Measurements from ENCODE around the gene GPR171. TPM values are rescaled to one million over a fixed set of nuclear protein-coding genes. Genes with fewer than 3 reads are reported as not detected.

GPR171 gene
- total RNA-seq, 1 experiment from 2014 or later = 0.17 TPM

DNA sequence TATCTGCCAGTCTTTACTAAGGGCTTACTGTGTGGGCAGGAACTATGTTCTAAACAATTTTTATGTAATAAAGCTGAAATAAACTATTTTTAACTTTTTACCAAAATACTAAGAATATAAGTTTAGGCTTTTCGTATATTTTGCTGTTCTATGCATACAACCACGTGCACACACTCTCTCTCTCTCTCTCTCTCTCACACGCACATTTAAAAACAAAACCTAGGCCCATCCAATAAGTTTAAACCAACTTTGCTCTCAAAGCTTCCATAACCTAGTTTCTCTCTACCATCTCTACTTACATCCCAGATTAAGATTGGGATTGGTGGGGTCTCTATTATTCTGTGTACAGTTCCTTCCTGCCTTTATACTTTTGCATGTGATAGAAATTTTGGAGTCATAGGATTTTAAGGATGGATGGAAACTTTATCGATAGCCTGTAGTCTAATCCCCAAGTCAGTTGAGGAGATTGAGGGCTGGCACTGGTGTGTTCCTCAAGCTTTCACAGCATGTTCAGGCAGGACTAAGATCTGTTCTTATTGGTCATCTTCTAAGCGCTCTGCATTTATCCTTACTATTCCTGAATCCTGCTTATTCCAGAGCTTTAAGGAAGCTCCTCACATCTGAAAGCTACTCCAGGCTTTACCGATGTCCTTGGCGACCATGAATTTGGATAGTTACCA is 1.8 kb downstream of the GPR171 start (continued):
- TF ChIP-seq, protein P1, sequence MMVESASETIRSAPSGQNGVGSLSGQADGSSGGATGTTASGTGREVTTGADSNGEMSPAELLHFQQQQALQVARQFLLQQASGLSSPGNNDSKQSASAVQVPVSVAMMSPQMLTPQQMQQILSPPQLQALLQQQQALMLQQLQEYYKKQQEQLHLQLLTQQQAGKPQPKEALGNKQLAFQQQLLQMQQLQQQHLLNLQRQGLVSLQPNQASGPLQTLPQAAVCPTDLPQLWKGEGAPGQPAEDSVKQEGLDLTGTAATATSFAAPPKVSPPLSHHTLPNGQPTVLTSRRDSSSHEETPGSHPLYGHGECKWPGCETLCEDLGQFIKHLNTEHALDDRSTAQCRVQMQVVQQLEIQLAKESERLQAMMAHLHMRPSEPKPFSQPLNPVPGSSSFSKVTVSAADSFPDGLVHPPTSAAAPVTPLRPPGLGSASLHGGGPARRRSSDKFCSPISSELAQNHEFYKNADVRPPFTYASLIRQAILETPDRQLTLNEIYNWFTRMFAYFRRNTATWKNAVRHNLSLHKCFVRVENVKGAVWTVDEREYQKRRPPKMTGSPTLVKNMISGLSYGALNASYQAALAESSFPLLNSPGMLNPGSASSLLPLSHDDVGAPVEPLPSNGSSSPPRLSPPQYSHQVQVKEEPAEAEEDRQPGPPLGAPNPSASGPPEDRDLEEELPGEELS (CRISPR knock-in tag; IDR thresholded peaks at IDR 0.05) = no peak
- TF ChIP-seq ZBTB21 (CRISPR knock-in tag; IDR thresholded peaks at IDR 0.05; ENCODE audit: borderline replicate concordance) (no peak), ZNF317 (CRISPR knock-in tag; IDR thresholded peaks at IDR 0.05; ENCODE audit: borderline replicate concordance, low read depth) (no peak)

DNA sequence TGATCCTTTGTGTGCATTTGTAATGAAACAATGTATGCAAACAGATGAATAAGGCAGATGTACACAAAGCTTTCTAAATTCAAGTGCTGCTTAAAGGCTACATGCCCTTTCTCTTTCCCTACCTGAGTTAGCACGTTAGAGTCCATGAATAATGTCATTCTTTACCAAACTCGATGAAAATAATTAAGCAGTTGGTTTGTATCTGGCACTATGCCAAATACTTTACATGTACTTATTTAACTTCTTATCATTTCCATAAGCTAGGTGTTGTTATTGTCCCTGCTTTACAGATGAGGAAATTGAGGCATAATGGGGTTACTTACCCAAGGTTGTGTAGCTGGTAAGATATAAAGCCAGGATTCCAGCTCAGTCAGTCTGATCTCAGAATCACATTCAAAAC is 2.4 kb downstream of the GPR171 start:
- no peak overlapping the region for H3K27ac Mint-ChIP-seq
- TF ChIP-seq, protein P2, sequence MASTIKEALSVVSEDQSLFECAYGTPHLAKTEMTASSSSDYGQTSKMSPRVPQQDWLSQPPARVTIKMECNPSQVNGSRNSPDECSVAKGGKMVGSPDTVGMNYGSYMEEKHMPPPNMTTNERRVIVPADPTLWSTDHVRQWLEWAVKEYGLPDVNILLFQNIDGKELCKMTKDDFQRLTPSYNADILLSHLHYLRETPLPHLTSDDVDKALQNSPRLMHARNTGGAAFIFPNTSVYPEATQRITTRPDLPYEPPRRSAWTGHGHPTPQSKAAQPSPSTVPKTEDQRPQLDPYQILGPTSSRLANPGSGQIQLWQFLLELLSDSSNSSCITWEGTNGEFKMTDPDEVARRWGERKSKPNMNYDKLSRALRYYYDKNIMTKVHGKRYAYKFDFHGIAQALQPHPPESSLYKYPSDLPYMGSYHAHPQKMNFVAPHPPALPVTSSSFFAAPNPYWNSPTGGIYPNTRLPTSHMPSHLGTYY (CRISPR knock-in tag; IDR thresholded peaks at IDR 0.05) = no peak
- TF ChIP-seq MYBL2 (CRISPR knock-in tag; IDR thresholded peaks at IDR 0.05) (no peak), FOXP1 (CRISPR knock-in tag; IDR thresholded peaks at IDR 0.05; ENCODE audit: borderline replicate concordance) (no peak)
- TF ChIP-seq, protein P3, sequence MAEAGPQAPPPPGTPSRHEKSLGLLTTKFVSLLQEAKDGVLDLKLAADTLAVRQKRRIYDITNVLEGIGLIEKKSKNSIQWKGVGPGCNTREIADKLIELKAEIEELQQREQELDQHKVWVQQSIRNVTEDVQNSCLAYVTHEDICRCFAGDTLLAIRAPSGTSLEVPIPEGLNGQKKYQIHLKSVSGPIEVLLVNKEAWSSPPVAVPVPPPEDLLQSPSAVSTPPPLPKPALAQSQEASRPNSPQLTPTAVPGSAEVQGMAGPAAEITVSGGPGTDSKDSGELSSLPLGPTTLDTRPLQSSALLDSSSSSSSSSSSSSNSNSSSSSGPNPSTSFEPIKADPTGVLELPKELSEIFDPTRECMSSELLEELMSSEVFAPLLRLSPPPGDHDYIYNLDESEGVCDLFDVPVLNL (CRISPR knock-in tag; IDR thresholded peaks at IDR 0.05; ENCODE audit: borderline replicate concordance, low read depth) = no peak
- no peak for DNase-seq (ENCODE audit: low spot score)
- CTCF ChIA-PET = interaction anchor here (1.6 kb wide), 1 partner anchor 127 kb away, joined by 3 read pairs; no protein-coding TSS in a partner anchor
- no peak overlapping the region for H3K4me3 Mint-ChIP-seq
- ATAC-seq = no peak
- H3K36me3 Mint-ChIP-seq = peaks cover 3% of the 10 kb centered on the region; the same call in 1 of the 2 replicates
- no peaks in the 10 kb centered on the region for H3K27me3 Mint-ChIP-seq (ENCODE audit: low read depth)
- POLR2A ChIA-PET = no interaction called here
- H3K9me3 Mint-ChIP-seq = no peaks in the 10 kb centered on the region
- peaks cover 2% of the 10 kb centered on the region; the same call in 1 of the 2 replicates for H3K4me1 Mint-ChIP-seq

DNA sequence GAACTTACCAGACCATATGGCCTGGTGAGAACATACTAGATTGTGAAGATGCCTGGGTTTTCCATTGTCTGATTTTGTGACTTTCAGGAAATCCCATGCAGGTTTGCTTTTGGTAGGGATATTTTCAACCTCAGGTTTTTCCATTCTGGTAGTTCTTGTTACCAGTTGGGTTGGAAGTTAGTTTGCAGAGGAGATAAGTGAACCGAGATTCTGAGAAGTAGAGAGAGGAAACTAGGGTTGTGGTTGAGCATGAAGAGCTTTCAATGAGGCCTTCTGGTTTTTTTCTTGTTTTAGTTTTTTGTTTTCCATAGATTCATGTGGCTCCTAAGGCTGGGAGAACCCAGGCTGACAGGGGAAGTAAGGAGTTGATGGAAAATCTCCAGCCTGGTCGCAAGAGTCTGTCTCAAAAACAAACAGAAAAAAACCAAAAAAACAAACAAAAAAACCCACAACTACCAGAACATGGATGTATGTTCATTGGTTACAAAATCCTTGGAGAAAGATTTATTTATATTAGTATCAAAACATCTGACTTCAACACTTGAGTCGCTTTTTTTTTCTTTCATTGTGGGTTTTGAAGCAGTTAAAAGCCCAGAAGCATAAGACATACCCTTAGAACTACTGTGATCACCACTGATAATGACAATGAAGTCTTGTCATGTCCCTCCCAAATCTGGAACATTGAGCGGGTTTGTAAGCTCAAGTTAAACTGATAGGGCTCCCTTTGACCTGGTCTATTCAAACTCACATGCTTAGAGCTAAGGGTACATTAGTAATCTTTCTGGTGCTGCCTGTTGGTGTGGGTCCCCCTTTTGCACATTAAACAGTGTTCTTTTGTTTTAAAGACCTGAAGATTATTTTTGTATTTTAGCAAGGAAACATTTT is 3.2 kb downstream of the GPR171 start:
- H3K4me3 Mint-ChIP-seq = no peak overlapping the region
- DNase-seq (ENCODE audit: low spot score) (no peak), ATAC-seq (no peak)
- H3K27ac Mint-ChIP-seq = peak overlapping the region; percentile 43; the same call in 1 of the 2 replicates
- H3K9me3 Mint-ChIP-seq = no peaks in the 10 kb centered on the region
- no peaks in the 10 kb centered on the region for H3K27me3 Mint-ChIP-seq (ENCODE audit: low read depth)
- no peaks in the 10 kb centered on the region for H3K4me1 Mint-ChIP-seq
- POLR2A ChIA-PET = no interaction called here
- peaks cover 3% of the 10 kb centered on the region; the same call in 1 of the 2 replicates for H3K36me3 Mint-ChIP-seq
- CTCF ChIA-PET = interaction anchor here (1.6 kb wide), 1 partner anchor 128 kb away, joined by 3 read pairs; no protein-coding TSS in a partner anchor
- TF ChIP-seq, protein P4, sequence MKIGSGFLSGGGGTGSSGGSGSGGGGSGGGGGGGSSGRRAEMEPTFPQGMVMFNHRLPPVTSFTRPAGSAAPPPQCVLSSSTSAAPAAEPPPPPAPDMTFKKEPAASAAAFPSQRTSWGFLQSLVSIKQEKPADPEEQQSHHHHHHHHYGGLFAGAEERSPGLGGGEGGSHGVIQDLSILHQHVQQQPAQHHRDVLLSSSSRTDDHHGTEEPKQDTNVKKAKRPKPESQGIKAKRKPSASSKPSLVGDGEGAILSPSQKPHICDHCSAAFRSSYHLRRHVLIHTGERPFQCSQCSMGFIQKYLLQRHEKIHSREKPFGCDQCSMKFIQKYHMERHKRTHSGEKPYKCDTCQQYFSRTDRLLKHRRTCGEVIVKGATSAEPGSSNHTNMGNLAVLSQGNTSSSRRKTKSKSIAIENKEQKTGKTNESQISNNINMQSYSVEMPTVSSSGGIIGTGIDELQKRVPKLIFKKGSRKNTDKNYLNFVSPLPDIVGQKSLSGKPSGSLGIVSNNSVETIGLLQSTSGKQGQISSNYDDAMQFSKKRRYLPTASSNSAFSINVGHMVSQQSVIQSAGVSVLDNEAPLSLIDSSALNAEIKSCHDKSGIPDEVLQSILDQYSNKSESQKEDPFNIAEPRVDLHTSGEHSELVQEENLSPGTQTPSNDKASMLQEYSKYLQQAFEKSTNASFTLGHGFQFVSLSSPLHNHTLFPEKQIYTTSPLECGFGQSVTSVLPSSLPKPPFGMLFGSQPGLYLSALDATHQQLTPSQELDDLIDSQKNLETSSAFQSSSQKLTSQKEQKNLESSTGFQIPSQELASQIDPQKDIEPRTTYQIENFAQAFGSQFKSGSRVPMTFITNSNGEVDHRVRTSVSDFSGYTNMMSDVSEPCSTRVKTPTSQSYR (CRISPR knock-in tag; IDR thresholded peaks at IDR 0.05) = no peak
- TF ChIP-seq FOXK1 (CRISPR knock-in tag; IDR thresholded peaks at IDR 0.05) (no peak), SMAD4 (CRISPR knock-in tag; IDR thresholded peaks at IDR 0.05) (no peak), FOXJ3 (CRISPR knock-in tag; IDR thresholded peaks at IDR 0.05; ENCODE audit: borderline replicate concordance) (no peak), OVOL2 (CRISPR knock-in tag; IDR thresholded peaks at IDR 0.05; ENCODE audit: borderline replicate concordance) (no peak), ZNF396 (CRISPR knock-in tag; IDR thresholded peaks at IDR 0.05; ENCODE audit: borderline replicate concordance) (no peak)
- TF ChIP-seq, protein P5, sequence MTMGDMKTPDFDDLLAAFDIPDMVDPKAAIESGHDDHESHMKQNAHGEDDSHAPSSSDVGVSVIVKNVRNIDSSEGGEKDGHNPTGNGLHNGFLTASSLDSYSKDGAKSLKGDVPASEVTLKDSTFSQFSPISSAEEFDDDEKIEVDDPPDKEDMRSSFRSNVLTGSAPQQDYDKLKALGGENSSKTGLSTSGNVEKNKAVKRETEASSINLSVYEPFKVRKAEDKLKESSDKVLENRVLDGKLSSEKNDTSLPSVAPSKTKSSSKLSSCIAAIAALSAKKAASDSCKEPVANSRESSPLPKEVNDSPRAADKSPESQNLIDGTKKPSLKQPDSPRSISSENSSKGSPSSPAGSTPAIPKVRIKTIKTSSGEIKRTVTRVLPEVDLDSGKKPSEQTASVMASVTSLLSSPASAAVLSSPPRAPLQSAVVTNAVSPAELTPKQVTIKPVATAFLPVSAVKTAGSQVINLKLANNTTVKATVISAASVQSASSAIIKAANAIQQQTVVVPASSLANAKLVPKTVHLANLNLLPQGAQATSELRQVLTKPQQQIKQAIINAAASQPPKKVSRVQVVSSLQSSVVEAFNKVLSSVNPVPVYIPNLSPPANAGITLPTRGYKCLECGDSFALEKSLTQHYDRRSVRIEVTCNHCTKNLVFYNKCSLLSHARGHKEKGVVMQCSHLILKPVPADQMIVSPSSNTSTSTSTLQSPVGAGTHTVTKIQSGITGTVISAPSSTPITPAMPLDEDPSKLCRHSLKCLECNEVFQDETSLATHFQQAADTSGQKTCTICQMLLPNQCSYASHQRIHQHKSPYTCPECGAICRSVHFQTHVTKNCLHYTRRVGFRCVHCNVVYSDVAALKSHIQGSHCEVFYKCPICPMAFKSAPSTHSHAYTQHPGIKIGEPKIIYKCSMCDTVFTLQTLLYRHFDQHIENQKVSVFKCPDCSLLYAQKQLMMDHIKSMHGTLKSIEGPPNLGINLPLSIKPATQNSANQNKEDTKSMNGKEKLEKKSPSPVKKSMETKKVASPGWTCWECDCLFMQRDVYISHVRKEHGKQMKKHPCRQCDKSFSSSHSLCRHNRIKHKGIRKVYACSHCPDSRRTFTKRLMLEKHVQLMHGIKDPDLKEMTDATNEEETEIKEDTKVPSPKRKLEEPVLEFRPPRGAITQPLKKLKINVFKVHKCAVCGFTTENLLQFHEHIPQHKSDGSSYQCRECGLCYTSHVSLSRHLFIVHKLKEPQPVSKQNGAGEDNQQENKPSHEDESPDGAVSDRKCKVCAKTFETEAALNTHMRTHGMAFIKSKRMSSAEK (CRISPR knock-in tag; IDR thresholded peaks at IDR 0.05; ENCODE audit: borderline replicate concordance) = no peak
- TF ChIP-seq, protein P1 (CRISPR knock-in tag; IDR thresholded peaks at IDR 0.05) = no peak
